EH (cell line): ENCODE results near the gene CAPZB.
"Not testable (repeated sequence)": the region's sequence is repeated elsewhere in the genome, so short reads cannot be mapped to it uniquely, and the experiment has no call there.

Experiments
- DNase-seq: peaks from one replicate; pipeline ENCODE4 v3.0.0-alpha.2; 2015; ENCODE audit warnings: low read depth

The CAPZB gene

DNA sequence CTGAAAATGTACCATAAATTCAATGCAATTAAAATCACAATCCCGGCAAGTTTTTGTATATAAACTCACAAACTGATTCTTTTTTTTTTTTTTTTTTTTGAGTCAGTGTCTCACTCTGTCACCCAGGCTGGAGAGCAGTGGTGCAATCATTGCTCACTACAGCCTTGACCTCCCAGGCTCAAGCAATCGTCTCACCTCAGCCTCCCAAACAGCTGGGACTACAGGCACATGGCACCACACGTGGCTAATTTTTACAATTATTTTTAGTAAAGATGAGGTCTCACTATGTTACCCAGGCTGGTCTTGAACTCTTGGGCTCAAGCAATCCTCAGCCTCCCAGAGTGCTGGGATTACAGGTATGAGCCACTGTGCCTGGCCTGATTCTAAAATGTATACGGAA is 12.1 kb upstream of the CAPZB start:
- not testable (repeated sequence) for DNase-seq

DNA sequence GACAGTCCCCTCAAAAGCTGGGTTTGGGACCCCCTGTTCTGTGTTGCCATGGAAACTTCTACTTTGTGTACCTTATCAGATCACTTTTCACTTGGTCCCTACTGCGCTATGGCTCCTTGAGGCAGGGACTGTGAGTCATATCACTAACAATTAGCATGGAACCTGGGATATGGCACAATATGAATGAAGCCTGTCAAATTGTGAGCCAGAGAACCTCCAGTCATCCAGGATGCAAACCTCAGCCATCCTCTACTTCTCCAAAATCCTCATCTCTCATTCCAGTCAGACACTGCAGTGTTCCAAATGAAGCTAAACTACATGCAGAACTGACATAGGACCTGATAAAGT is 11.2 kb upstream of the CAPZB start:
- no peak for DNase-seq

DNA sequence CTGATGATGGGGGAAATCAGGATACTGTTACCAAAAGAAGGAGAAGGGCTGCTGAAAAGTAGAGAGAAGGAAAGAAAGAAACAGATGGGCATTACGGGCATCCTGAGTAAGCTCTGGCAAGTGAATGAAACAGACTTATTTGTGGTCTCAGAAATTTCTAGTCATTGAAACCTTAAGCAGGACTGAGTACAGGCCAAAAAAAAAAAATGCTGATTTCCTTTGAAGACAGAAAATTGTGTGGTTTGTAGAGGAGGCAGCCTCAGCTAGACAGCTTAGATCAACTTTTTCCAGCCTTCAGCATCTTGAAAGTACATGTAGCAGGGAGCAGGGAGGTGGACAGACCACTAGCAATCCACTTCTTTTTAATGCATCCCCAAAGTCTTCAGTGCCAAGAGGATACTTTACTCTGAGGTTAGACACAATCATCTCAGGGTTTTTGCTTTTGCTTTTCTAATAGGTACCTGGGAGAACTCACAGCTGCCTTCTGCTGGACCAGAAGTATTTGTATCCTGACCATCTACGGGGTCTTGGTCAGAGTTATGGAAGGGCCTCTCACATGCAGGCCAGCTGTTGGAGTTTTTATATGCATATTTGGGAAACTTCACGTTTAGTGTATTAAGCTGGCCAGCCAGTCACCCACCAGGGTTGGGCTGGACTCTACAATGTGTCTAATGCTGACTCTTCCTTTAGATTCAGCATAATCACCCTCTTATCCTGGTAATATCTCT is 10.6 kb upstream of the CAPZB start:
- peak; percentile 70 for DNase-seq

DNA sequence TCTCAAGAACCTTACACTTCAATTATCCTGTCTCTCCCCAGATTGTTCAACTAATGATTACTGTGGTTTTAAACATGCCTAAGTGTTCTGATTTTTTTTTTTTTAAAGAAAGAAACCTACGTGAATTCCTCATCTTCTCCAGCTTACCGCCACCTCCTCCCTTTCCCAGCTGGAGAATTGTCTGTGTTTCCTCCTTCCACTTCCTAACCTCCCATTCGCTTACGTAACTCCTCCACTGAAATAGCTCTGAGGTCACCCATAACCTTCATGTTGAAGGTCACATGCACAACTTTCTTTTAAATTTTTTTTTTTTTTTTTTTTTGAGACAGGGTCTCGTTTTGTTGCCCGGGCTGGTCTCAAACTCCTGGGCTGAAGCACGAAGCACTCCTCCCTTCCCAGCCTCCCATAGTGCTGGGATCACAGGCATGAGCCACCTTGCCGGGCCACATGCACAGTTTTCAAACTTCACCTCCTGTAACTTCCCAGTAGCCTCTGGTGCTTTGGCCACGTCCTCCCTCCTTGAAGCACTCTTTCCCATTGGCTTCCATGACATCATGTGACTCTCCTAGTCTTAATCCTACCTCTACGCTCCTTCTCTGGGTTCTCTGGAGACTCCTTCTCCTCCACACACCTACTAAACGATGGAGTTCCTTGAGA is 9.8 kb upstream of the CAPZB start:
- no peak for DNase-seq

- DNase-seq, result no peak
Observed at GRCh38 chr1:19493547-19493946, 8.2 kb upstream of the CAPZB start.

DNA sequence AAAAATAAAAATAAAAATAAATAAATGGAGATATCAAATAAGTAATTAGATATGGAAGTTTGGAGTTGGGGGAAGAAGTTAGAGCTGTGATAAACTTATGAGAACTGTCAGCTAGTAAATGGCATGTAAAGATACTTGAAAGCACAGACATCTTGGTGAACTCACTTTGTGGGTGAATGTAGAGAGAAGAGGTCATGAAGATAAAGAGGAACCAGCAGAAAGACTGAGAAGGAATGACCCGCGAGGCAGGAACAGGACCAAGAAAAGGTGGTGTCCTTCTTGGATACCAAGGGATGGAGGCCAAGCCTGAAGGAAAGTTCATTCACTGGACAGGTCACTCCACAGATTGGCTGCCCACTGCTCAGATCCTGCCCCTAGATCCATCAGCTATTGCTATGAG is 4.7 kb upstream of the CAPZB start:
- no peak for DNase-seq

DNA sequence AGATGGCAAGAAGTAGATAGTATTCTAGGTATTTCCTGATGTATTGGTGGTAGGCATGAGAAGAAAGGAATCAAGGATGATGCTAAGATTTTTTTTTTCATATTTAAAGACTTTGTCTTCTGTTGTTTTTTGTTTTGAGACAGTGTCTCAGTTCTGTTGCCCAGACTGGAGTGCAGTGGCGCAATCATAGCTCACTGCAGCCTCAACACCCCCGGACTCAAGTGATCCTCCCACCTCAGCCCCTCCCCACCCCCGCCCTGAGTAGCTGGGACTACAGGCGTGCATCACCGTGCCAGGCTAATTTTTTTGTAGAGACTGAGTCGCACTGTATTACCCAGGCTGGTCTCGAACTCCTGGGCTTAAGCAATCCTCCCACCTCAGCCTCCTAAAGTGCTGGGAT is 2.8 kb upstream of the CAPZB start:
- DNase-seq, result no peak

DNA sequence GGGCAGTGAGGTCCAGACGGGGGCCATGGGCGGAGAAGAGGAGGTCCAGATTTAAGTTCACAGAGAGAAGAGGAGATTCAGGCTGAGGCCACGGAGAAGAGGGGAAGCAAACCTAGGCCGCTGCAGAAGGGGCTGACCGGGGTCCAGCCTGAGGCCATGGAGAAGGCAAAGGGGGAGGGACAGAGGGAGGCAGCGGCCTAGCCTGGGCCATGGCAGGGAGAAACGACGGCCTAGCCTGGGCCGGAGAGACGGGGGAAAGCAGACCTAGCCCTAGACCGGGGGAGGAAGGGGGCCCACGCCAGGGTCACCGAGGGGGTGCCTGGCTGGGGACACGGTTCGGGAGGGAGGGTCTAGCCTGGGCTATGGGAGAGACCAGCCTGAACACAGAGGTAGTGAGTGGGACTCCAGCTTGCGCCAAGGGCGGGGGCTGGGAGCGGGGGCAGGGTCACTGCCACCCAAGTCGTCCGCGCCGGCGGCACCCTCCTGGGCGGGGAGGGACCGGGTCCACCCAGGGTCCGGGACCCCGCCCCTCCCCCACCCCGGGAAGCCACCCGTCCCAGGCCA is 459 bp downstream of the CAPZB start:
- peak; percentile 41 for DNase-seq

DNA sequence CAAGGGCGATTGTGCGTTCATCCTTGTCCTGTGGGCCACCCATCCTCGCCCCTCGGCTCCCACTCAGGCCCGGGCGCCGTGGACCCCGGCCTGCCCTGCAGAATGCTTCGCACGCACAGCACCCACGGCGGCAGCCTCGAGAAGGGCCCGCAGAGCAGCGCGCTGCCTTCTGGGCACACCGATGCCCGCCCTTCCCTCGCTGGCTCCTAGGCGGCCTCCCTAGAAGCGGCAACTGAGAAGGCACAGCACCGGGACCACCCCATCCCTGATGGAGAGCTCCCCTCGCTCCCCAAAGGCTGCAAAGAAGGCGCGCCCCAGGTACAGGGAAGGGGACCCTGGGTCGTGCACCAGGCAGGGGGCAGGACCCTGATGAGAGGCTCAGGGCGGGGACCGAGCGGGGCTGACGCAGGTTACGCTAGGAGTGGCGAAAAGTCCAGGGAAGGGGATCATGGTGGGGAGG is 971 bp downstream of the CAPZB start:
- no peak for DNase-seq

GRCh38 chr1:19483691-19484090 is 1.6 kb downstream of the CAPZB start:
- DNase-seq, result no peak

DNA sequence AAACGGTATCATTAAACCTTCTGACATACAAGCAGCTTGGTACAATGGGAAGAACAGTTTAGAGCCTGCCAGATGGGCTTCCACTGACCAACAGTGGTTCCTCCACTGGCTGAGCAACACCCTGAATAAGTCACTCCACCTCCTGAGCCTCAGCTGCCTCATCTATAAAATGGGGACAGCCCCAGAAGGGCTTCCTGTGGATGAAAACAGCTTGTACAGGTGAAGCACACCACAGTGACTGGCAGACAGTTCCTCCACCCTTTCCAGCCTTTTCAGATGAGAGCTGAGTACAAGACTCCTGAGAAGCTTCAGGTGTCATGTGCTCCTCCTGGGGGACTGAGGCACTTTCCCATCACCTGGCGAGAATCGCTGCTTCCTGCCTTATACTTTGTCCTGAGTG is 2.1 kb downstream of the CAPZB start:
- no peak for DNase-seq

- DNase-seq, result no peak
Observed at GRCh38 chr1:19481826-19482398, 3.4 kb downstream of the CAPZB start.

DNA sequence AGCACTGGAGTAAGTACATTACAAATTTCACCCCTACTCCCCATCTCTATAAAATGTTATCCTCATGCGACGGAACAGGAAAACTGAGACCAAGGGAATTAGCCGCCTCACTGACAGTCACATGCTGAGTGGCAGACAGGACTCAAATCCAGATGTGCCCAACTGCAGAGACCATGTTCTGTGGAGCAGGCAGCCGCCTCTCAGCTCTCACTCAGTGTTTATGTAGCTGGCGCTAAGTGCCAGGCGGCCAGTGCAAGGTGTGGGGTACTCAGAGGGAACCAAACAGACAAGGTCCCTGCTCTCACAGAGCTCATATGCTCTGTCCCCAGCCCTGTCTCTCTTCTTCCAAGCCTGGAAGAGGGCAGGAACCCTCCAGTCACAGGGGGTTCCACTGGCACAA is 5.1 kb downstream of the CAPZB start:
- no peak for DNase-seq

GRCh38 chr1:19479351-19480120 is 5.8 kb downstream of the CAPZB start:
- no peak for DNase-seq

GRCh38 chr1:19478322-19478721 is 7.0 kb downstream of the CAPZB start:
- DNase-seq, result no peak

DNA sequence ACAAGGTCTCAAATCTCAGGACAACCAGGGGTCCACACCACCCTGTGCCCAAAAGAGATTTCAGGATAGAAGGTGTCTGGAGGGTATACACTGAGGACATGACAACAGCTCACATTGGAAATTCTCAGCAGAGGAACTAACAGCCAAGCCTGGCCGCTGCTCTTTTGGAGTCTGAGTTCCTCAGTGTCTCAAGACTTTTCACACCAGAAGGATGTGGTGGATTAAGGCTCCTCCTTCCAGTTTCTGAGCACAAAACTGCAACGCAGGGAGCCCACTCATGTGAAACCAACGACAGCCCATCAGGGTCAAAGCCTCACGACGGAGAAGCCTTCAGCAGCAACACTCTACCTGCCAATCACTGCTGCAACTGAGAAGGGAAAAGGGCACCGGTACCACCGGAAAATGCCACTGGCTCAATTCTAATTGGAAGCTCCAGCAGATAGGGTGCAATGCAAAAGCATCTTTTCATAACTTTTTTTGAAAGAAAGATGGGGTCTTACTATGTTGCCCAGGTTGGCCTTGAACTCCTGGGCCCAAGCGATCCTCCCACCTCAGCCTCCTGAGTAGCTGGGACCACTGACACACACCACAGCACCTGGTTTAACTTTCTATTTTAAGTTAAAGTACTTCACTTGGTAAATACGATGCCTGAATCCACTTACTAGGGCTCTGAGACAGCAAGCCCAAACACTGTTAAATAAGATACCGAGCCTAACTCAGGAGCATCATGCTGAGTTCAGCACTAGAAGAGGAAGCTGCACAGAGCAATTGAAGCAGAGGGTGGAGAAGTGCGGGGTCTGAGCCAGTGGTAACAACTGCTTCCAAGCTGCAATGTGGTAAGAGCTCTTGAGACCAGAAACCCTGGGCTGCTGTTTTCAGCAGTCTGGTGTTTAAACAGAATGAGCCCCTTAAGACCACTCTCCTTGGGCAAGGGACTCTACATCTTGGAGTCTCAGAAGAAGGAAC is 7.8 kb downstream of the CAPZB start:
- DNase-seq, result no peak

- DNase-seq, result no peak
Observed at GRCh38 chr1:19476450-19477190, 8.7 kb downstream of the CAPZB start.

GRCh38 chr1:19475296-19475695 is 10.0 kb downstream of the CAPZB start:
- DNase-seq, result no peak

GRCh38 chr1:19472174-19472573 is 13.2 kb downstream of the CAPZB start:
- no peak for DNase-seq

- DNase-seq, result no peak
Observed at GRCh38 chr1:19469004-19469403, 16.3 kb downstream of the CAPZB start.
